RCC 7860 (cell line): ENCODE data around the gene PLXNB3.

Experiments used
- DNase-seq: peaks from one replicate; pipeline ENCODE4 v3.0.0-alpha.2; 2015; ENCODE audit warnings: low spot score
- FAIRE-seq: peaks from 2 replicates; lab custom pipeline; 2012; peaks lifted over from hg19 to GRCh38; lab: Jason Lieb, UNC

The PLXNB3 gene

DNA sequence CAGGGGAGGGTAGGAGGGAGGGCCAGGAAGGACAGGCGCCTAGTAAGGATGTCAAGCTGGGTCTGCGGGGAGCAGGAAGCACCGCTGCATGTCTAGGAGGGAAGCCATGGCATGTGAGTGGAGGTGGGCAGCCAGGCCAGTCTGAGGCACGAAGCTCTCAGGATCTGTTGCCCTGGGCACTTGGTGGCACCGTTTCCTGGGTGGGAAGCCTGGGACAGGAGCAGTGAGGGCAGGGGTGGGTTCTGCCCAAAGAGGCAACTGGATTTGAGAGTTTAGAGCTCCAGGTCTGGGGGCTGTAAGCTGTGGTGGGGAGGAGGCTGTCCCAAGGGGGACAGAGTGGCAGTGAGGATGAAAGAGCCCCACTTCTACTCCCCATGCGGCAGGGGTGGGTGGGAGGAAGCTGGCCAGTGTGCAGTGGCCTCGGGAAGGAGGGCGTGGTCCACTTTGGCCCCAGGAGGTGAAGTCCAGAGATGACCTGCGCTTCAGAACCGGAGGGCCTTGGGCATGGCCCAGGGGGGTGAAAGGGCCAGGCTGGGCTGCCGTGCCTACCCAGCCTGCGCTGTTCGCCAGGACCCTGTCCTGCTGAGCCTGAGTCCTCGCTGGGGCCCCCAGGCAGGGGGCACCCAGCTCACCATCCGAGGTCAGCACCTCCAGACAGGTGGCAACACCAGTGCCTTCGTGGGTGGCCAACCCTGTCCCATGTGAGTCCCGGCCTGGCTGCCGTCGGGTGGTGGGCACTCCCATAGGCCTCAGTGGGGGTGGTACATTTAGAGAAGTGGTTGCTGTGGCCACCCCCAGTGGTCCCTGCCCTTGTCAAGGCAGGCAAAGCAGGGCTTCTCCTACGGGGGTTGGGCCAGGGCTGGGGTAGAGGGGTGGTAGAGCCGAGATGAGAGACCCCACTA is 8.5 kb downstream of the PLXNB3 start:
- FAIRE-seq (no peak), DNase-seq (no peak)

GRCh38 chrX:153773218-153773611 is 9.2 kb downstream of the PLXNB3 start:
- FAIRE-seq (no peak), DNase-seq (no peak)

DNA sequence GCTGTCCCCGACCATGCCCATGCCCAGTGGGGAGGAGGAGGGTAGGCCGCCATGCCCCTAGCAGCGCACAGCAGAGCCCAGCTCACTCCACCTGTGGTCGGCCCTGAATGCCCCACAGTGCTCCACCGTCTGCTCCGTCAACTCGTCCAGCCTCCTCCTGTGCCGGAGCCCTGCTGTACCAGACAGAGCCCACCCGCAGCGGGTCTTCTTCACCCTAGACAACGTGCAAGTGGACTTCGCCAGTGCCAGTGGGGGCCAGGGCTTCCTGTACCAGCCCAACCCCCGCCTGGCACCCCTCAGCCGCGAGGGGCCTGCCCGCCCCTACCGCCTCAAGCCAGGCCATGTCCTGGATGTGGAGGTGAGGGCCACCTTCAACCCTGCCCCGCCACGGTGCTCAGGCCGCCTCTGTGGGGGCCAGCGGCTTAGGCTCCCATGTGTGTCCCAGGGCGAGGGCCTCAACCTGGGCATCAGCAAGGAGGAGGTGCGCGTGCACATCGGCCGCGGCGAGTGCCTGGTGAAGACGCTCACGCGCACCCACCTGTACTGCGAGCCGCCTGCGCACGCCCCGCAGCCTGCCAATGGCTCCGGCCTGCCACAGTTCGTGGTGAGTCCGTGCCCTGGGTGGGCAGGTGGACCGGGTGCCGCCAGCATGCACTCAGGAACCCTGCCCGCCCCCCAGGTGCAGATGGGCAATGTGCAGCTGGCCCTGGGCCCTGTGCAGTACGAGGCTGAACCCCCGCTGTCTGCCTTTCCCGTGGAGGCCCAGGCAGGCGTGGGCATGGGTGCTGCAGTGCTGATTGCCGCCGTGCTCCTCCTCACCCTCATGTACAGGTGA is 9.9 kb downstream of the PLXNB3 start:
- FAIRE-seq: no peak
- no peak for DNase-seq

DNA sequence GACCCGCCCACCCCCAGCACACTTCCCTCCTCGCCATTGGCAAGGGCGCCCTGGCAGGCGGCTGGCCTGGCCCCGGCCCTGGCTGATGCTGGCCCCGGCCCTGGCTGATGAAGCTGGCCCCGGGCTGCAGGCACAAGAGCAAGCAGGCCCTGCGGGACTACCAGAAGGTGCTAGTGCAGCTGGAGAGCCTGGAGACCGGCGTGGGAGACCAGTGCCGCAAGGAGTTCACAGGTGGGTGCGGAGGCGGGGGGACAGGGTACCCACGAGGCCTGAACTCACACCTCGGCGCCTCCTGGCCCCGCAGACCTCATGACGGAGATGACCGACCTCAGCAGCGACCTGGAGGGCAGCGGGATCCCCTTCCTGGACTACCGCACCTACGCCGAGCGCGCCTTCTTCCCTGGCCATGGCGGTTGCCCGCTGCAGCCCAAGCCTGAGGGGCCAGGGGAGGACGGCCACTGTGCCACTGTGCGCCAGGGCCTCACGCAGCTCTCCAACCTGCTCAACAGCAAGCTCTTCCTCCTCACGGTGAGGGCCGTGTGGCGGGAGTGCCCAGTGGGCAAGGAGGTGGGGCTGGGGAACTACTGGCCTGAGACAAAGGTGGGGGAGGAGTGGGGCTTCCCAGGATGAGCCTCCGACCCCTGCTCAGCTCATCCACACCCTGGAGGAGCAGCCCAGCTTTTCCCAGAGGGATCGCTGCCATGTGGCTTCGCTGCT is 10.7 kb downstream of the PLXNB3 start:
- DNase-seq (no peak), FAIRE-seq (no peak)

- DNase-seq: no peak
- FAIRE-seq: no peak
Observed at GRCh38 chrX:153775293-153776119, 11.5 kb downstream of the PLXNB3 start.

DNA sequence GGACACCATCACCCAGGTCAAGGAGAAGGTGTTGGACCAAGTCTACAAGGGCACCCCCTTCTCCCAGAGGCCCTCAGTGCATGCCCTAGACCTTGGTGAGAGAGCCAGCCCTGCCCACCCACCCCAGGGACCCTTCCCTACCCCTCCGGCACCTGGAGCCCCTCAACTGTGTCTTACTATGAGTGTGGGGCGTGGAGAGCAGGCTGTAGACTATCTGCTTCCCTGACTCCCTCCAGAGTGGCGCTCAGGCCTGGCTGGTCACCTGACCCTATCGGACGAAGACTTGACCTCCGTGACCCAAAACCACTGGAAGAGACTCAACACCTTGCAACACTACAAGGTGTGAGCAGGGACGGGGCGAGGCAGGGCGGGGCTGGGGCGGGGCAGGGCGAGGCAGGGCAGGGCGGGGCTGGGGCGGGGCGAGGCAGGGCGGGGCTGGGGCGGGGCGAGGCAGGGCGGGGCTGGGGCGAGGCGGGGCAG is 12.1 kb downstream of the PLXNB3 start:
- DNase-seq: no peak
- FAIRE-seq: no peak

DNA sequence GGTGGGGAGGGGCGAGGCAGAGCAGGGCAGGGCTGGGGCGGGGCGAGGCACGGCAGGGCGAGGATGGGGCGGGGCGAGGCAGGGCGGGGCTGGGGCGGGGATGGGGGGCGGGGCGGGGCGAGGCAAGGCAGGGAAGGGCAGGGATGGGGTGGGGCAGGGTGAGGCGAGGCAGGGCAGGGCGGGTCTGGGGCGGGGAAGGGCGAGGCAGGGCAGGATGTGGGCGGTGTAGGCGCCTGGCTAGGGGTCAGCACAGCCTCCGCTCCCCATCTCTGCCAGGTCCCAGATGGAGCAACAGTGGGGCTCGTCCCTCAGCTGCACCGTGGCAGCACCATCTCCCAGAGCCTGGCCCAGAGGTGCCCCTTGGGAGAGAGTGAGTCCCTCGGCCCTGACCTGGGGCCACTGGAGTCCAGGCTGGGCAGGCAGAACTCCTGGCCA is 12.6 kb downstream of the PLXNB3 start:
- no peak for DNase-seq
- FAIRE-seq: no peak

GRCh38 chrX:153777261-153778090 is 13.4 kb downstream of the PLXNB3 start:
- no peak for DNase-seq
- no peak for FAIRE-seq

DNA sequence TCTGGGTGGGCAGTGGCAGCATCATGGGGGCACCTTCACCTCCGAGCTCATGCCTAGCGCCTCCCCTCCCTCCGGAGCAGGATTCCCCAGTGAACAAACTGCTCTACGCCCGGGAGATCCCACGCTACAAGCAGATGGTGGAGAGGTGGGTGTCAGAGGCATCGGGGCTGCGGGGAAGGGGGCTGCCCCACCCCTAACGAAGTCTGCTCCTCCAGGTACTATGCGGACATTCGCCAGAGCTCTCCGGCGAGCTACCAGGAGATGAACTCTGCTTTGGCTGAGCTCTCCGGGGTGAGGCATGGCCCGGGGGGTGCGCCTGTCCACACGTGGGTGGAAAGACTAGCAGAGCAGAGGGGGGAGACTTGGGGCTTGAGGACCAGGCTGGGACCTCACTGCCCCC is 14.1 kb downstream of the PLXNB3 start:
- FAIRE-seq: no peak

DNA sequence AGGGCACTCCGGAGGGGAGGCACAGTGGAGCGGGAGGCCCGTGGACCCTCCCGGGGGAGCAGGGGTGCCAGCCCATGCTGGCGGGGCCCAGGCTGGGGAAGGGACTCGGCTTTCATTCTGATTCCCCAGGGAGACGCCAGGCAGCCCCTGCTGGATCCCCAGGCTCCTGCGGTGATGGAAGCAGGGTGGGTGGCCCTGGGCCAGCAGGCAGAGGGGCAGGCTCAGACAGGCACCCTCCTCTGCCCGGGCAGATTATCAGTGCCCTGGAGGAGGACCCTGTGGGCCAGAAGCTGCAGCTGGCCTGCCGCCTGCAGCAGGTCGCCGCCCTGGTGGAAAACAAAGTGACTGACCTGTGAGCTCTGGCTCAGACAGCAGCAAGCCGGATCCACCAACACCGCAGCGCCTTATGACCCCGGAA is 14.6 kb downstream of the PLXNB3 start:
- DNase-seq: no peak
- no peak for FAIRE-seq

More for the DNA sequence above, 14.1 kb downstream of the PLXNB3 start:
- DNase-seq: no peak

DNA sequence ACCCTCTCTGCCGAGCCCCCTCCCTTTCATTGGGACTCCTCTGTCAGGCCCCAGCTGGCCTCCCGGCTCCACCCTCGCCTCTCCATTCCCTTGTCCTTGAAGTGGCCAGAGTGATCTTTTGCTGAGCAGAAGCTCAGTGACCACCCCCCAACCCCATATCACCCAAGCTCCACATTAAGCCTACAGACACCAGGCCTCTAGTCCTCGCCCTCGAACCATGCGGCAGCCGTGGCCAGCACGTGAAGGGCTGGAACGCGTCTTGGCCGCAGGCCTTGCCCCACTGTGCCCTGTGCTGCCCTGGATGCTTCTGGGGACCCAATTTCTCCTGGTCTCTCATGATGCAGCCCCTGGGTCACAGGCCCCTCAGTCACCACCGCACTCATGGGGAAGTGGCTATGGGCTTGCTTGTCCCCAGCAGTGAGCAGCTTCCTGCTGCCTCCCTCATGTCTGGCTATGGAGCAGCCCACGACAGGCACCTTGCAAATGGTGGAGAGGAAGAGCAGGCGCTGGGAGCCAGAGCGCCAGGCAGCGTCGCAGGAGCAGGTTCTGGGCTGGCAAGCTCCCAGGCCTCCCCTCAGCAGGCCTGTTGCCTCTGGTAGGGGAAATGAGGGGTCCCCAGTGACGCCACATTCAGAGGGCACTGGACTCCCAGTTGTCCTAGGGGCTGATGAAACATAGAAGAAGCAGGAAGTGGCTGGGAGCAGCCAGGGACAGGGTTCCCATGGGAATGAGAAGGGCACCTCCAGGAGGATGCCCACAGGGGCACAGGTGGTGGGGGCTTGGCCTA is 16.0 kb downstream of the PLXNB3 start:
- no peak for DNase-seq
- FAIRE-seq: no peak

DNA sequence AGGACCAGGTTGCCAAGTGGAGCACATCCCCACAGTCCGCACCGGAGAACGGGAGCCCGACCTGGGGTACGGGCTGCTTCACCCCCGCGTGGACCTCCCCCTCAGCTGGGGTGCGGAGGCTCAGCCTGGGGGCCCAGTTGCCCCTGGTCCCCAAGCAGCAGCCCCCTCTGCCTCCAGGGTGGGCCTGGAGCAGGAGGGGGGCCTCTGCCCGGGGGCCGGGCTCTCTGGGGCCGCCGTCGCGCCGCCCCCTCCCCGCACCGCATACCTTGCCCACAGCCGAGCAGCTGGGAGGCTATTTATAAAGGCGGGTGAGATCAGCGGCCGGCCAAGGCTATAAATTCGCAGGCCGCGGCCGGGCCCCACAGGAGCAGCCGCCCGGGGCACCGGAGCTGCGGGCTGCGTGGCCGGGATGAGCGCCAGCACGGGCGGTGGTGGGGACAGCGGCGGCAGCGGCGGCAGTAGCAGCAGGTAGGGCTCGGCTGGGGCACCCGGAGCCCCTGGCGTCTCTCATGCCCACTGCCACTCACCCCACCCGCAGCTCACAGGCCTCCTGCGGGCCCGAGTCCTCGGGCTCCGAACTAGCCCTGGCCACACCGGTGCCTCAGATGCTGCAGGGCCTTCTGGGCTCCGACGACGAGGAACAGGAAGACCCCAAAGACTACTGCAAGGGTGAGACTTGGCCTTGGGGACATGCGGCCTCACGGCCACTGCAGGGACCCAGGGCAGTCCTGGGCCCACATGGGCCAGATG is 16.8 kb downstream of the PLXNB3 start, which contains the start of gene SRPK3:
SRPK3 (plus strand) TSS at position 364 of the 750 bp plus-strand sequence; CDS start at position 410, 46 bp downstream.
- DNase-seq (no peak), FAIRE-seq (no peak)

- DNase-seq (no peak), FAIRE-seq (no peak)
Observed at GRCh38 chrX:153781428-153782047, 17.5 kb downstream of the PLXNB3 start.

DNA sequence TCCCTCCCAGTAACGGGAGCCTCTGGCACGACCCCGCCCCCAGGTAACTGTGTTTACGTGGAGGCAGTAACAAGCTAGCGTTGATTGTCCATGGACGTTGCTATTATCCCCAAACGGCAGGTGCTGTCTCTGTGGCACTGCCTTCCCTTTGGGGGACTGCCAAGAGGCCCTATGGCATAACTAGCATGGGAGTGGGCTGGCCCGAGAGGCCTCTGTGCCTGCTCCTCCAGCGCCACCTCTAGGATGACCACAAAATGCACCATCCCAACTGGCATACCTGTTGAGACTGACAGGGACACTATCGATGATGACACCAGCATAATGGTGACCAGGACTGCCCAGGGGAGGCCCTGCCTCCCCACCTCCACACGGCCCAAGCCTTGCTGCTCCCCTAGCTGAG is 18.3 kb downstream of the PLXNB3 start:
- FAIRE-seq (no peak), DNase-seq (no peak)

DNA sequence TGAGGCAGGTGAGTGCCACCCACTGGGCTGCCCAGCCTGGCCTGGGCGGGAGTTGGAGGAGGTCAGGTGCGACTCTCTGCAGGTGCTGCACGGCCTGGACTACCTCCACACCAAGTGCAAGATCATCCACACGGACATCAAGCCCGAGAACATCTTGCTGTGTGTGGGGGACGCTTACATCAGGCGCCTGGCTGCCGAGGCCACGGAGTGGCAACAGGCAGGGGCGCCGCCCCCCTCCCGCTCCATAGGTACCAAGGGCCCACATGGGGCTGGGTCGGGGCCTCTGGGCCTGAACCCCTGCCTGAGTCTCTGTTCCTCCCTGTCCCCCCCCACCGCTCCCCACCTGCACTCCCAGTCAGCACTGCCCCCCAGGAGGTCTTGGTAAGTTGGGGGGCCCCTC is 18.8 kb downstream of the PLXNB3 start:
- no peak for DNase-seq
- no peak for FAIRE-seq

- FAIRE-seq: no peak
Observed at GRCh38 chrX:153783378-153784013, 19.4 kb downstream of the PLXNB3 start.

More at GRCh38 chrX:153783378-153784013, 19.4 kb downstream of the PLXNB3 start:
- DNase-seq: no peak
